SU-DHL-6 (cell line): ENCODE results near the gene TMEM131L.

ENCODE experiments used
- H2AFZ ChIP-seq: fragments of 200-600 bp; sonication (generic); 2 replicates; pipeline ENCODE4 v1.6.1; 2014; ENCODE audit warnings: low read depth, mild to moderate bottlenecking, moderate library complexity, mixed read lengths, antibody characterized with exemption, low read length; ENCODE audit not compliant: severe bottlenecking
- H3F3A ChIP-seq: fragments of 200-600 bp; shearing (Covaris generic); 2 replicates; pipeline ENCODE4 v1.6.0; 2016; ENCODE audit warnings: antibody characterized with exemption, mild to moderate bottlenecking; ENCODE audit not compliant: insufficient read depth
- H3K27ac ChIP-seq: fragments of 200-600 bp; sonication (generic); 2 replicates; pipeline ENCODE4 v1.5.1; 2016; ENCODE audit warnings: low read depth, mild to moderate bottlenecking, low read length, moderate library complexity, mixed read lengths
- H3K27me3 ChIP-seq: fragments of 200-600 bp; sonication (generic), shearing (Covaris generic); 2 replicates; pipeline ENCODE4 v1.6.0; 2014; ENCODE audit warnings: mild to moderate bottlenecking, low read length
- H3K36me3 ChIP-seq: fragments of 200-600 bp; sonication (generic); 2 replicates; pipeline ENCODE4 v1.6.1; 2014; ENCODE audit warnings: mild to moderate bottlenecking, low read length, mixed read lengths
- H3K4me2 ChIP-seq: fragments of 300-600, 200-600 bp; shearing (Covaris generic), sonication (generic); 2 replicates; pipeline ENCODE4 v1.6.0; 2014; ENCODE audit warnings: low read length, low read depth, mild to moderate bottlenecking; ENCODE audit not compliant: poor library complexity, severe bottlenecking
- H3K4me3 ChIP-seq: fragments of 200-600 bp; sonication (generic); 2 replicates; pipeline ENCODE4 v1.5.1; 2014; ENCODE audit warnings: antibody characterized with exemption, low read length, mild to moderate bottlenecking, mixed read lengths; ENCODE audit not compliant: insufficient read depth, poor library complexity, severe bottlenecking
- H3K79me2 ChIP-seq: fragments of 200-600 bp; sonication (generic); 2 replicates; pipeline ENCODE4 v1.6.1; 2014; ENCODE audit warnings: mild to moderate bottlenecking, low read length, moderate library complexity; ENCODE audit not compliant: insufficient read depth
- H3K9ac ChIP-seq: fragments of 200-600 bp; sonication (generic); 2 replicates; pipeline ENCODE4 v1.7.0; 2014; ENCODE audit warnings: mild to moderate bottlenecking, low read length
- H3K9me2 ChIP-seq: fragments of 200-600 bp; sonication (generic); replicated peaks from 2 replicates; pipeline ENCODE4 v1.6.1; 2014; ENCODE audit warnings: low read length; ENCODE audit not compliant: insufficient read depth
- H3K9me3 ChIP-seq: fragments of 200-600 bp; sonication (generic); 2 replicates; pipeline ENCODE4 v1.6.1; 2014; ENCODE audit warnings: low read length, mixed read lengths; ENCODE audit not compliant: insufficient read depth
- H4K20me1 ChIP-seq: fragments of 200-600 bp; sonication (generic); 2 replicates; pipeline ENCODE4 v1.6.1; 2014; ENCODE audit warnings: low read depth, mild to moderate bottlenecking, antibody characterized with exemption, low read length, moderate library complexity, mixed read lengths
- CTCF ChIP-seq: fragments of 200-600 bp; sonication (generic); IDR thresholded peaks from one replicate; pipeline ENCODE4 v1.5.1; 2017; ENCODE audit warnings: antibody characterized with exemption, mild to moderate bottlenecking, low read length, moderate library complexity; ENCODE audit not compliant: insufficient read depth, poor library complexity, severe bottlenecking
- EZH2phosphoT487 ChIP-seq: fragments of 200-600 bp; sonication (generic), shearing (Covaris generic); conservative IDR thresholded peaks from 2 replicates; pipeline ENCODE4 v1.6.1; 2018; ENCODE audit warnings: mild to moderate bottlenecking, antibody characterized with exemption, low read length, moderate library complexity, mixed read lengths

The TMEM131L gene

DNA sequence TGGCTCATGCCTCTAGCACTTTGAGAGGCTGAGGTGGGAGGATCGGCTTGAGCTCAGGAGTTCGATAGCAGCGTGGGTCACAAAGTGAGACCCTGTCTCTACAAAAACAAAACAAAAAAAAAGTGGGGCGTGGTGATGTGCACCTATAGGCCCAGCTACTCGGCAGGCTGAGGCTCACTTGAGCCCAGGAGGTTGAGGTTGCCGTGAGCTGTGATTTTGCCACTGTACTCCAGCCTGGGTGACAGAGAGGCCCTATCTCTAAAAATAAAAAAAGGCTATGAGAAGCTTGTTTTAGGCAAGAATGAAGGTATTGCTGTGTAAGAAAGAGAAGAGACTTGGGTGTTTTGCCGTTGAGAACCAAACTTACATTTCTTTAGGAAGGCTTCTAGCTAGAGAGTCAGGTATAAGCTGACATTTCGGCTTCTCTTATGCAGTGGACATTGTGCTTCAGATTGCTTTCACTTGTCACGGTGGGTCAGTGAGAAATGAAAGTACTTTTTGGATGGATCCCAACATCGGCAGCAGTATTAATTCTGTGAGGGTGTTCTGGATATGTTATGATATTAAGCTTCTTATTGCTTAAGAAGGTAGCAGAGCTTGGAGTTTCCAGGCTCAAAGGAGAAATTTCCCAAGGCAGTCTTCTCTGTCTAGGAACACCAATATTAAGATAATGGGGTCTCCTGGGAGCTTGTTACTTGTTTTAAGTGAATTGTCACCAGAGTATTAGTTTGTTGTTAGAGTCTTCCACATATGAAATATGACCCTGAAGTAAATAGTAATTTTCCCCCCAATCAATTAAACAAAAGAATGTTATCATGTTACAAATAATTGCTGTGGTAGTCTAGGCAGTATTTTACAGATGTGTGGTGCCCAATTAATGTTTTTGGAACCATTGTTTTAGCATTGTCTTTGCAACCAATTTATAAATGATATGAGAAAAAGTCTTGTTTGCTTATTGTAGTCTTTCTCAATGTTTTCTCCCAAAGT, 17.6 kb downstream of the TMEM131L start:
- H3K4me2 ChIP-seq = peak overlapping the region; percentile 51
- no peaks in the 10 kb centered on the region for H3K9me2 ChIP-seq
- H3K4me3 ChIP-seq = no peak overlapping the region
- H3K27me3 ChIP-seq = no peaks in the 10 kb centered on the region
- peaks cover 95% of the 10 kb centered on the region for H3K79me2 ChIP-seq
- peak overlapping the region; percentile 14; the same call in 1 of the 2 replicates for H3K9ac ChIP-seq
- peaks cover 13% of the 10 kb centered on the region for H3K36me3 ChIP-seq
- peak overlapping the region; percentile 62 for H3K27ac ChIP-seq
- no peaks in the 10 kb centered on the region for H3K9me3 ChIP-seq
- H2AFZ ChIP-seq = no peak overlapping the region
- no peak for TF ChIP-seq EZH2phosphoT487
- TF ChIP-seq CTCF = no peak
- peaks cover 32% of the 10 kb centered on the region for H4K20me1 ChIP-seq
- H3F3A ChIP-seq = peaks cover 59% of the 10 kb centered on the region

DNA sequence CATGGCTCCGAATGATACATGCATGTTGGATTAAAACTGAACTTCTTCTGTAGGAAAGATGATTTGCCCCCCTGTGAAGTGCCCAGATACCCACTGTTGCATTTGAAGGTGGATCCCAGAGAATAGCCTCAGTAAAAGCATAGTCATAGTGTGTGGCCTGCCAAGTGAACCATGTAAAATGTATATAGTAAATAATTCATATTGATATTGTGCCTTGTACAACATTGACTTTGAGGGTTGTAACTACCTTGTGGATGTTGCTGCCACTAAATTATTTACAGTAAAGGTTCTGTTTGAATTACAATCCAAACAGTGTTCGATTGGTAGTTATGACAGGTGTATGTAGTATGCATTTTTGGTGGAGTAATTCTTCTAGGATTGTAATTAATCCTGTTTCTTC, 19.2 kb downstream of the TMEM131L start:
- Histone ChIP-seq H3F3A (peaks cover 46% of the 10 kb centered on the region), H3K4me3 (no peak overlapping the region), H4K20me1 (peaks cover 34% of the 10 kb centered on the region; the same call in 1 of the 2 replicates), H3K36me3 (0 out of 2 replicates have a peak, but pooled peaks cover 6% of the 10 kb centered on the region), H3K27ac (peak overlapping the region; percentile 72; the same call in 1 of the 2 replicates), H3K27me3 (no peaks in the 10 kb centered on the region), H2AFZ (no peak overlapping the region), H3K4me2 (peak overlapping the region; percentile 64), H3K9ac (peak overlapping the region; percentile 1; the same call in 1 of the 2 replicates), H3K79me2 (peaks cover 96% of the 10 kb centered on the region), H3K9me2 (no peaks in the 10 kb centered on the region), H3K9me3 (no peaks in the 10 kb centered on the region)
- TF ChIP-seq EZH2phosphoT487 = no peak

GRCh38 chr4:153485860-153486259, 19.7 kb downstream of the TMEM131L start:
- Histone ChIP-seq H3K36me3 (0 out of 2 replicates have a peak, but pooled peaks cover under 1% of the 10 kb centered on the region), H4K20me1 (peaks cover 36% of the 10 kb centered on the region; the same call in 1 of the 2 replicates), H3K9ac (peak overlapping the region; percentile 1; the same call in 1 of the 2 replicates), H3K9me2 (no peaks in the 10 kb centered on the region), H2AFZ (no peak overlapping the region), H3K4me2 (peak overlapping the region; percentile 64), H3K9me3 (no peaks in the 10 kb centered on the region), H3K4me3 (no peak overlapping the region), H3K27ac (peak overlapping the region; percentile 72; the same call in 1 of the 2 replicates), H3K79me2 (peaks cover 96% of the 10 kb centered on the region), H3K27me3 (no peaks in the 10 kb centered on the region), H3F3A (peaks cover 41% of the 10 kb centered on the region)
- TF ChIP-seq EZH2phosphoT487 (no peak), CTCF (no peak)
